ENCODE measurements around the gene ALCAM. TPM values are rescaled to one million over a fixed set of nuclear protein-coding genes. Genes with fewer than 3 reads are reported as not detected.

ALCAM gene
- total RNA-seq, 1 experiment from 2014 or later: 36.8 TPM

DNA sequence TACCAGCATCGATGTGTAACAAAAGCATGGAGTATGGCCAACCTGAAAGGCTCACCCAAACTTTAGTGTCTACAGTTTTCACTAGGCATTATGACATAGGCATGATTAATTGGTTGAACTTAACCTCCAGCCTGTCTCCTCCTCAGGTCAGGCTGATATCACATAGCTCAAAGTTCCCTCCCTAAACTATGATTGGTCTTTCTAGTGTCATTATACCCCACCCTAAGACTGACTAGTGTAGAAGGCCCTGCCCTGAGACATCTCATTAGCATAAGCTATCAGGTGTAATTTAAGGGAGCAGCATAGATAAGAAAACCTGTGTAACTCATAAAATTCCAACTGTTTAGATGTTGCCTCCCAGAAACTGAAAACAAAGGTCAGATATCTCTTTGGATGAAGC, 195.2 kb downstream of the ALCAM start:
- BruUV-seq (replicated peaks): no TSS peak
- Histone ChIP-seq H3K27me3 (replicated peaks; ENCODE audit: insufficient read depth, low read depth, low read length, poor library complexity) (no peaks in the 10 kb centered on the region), H3K36me3 (ENCODE audit: insufficient read depth, low read length, poor library complexity, severe bottlenecking) (no peaks in the 10 kb centered on the region), H3K9me3 (ENCODE audit: low read depth, low read length, poor library complexity, severe bottlenecking) (no peaks in the 10 kb centered on the region), H3K27ac (ENCODE audit: low read depth, low read length, poor library complexity, severe bottlenecking) (no peak overlapping the region), H3K4me1 (ENCODE audit: insufficient read depth, low read length, poor library complexity, severe bottlenecking) (no peaks in the 10 kb centered on the region), H3K4me3 (ENCODE audit: low read depth, low read length, poor library complexity, severe bottlenecking) (no peak overlapping the region)
- DNase-seq (ENCODE audit: low spot score): no peak
- intact Hi-C loops (cut with micrococcal nuclease; ENCODE audit: unreplicated experiment): no loop called here
- POLR2A ChIA-PET (ENCODE audit: low non-redundant PET): no interaction called here
- TF ChIP-seq EZH2 (IDR thresholded peaks at IDR 0.05; ENCODE audit: borderline replicate concordance, low read depth, low read length, poor library complexity, severe bottlenecking): no peak
- TF ChIP-seq, protein P1, sequence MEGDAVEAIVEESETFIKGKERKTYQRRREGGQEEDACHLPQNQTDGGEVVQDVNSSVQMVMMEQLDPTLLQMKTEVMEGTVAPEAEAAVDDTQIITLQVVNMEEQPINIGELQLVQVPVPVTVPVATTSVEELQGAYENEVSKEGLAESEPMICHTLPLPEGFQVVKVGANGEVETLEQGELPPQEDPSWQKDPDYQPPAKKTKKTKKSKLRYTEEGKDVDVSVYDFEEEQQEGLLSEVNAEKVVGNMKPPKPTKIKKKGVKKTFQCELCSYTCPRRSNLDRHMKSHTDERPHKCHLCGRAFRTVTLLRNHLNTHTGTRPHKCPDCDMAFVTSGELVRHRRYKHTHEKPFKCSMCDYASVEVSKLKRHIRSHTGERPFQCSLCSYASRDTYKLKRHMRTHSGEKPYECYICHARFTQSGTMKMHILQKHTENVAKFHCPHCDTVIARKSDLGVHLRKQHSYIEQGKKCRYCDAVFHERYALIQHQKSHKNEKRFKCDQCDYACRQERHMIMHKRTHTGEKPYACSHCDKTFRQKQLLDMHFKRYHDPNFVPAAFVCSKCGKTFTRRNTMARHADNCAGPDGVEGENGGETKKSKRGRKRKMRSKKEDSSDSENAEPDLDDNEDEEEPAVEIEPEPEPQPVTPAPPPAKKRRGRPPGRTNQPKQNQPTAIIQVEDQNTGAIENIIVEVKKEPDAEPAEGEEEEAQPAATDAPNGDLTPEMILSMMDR (conservative IDR thresholded peaks at IDR 0.05; ENCODE audit: low read depth, low read length): no peak
- CTCF ChIA-PET: no interaction called here

DNA sequence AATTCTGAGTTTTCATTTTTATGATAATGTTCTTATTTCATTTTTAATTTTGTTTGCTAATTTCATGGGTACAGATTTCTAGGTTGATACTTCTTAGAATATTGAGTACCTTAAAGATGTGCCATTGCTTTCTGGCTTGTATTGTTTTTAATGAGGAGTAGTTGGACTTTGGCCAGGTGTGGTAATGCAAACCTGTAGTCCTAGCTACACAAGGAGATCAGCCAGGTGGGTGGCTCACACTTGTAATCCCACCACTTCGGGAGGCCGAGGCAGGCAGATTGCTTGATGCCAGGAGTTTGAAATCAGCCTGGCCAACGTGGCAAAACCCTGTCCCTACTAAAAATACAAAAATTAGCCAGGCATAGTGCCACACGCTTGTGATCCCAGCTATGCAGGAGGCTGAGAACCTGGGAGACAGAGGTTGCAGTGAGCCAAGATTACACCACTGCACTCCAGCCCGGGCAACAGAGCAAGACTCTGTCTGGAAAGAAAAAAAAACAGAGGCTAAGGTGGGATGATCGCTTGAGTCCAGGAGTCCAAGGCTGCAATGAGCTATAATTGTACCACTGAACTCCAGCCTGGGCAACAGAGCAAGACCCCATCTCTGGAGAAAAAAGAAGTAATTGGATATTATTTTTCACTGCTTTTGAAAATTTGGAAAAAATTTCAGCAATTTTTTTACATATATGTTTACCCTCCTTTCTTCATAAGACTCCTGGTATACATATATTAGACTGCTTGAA, 198.0 kb downstream of the ALCAM start:
- CTCF ChIA-PET: no interaction called here
- Histone ChIP-seq H3K36me3 (ENCODE audit: insufficient read depth, low read length, poor library complexity, severe bottlenecking) (no peaks in the 10 kb centered on the region), H3K4me1 (ENCODE audit: insufficient read depth, low read length, poor library complexity, severe bottlenecking) (no peaks in the 10 kb centered on the region), H3K4me3 (ENCODE audit: low read depth, low read length, poor library complexity, severe bottlenecking) (no peak overlapping the region), H3K27me3 (replicated peaks; ENCODE audit: insufficient read depth, low read depth, low read length, poor library complexity) (no peaks in the 10 kb centered on the region), H3K9me3 (ENCODE audit: low read depth, low read length, poor library complexity, severe bottlenecking) (no peaks in the 10 kb centered on the region), H3K27ac (ENCODE audit: low read depth, low read length, poor library complexity, severe bottlenecking) (no peak overlapping the region)
- intact Hi-C loops (cut with micrococcal nuclease; ENCODE audit: unreplicated experiment): no loop called here
- no peak for TF ChIP-seq EZH2 (IDR thresholded peaks at IDR 0.05; ENCODE audit: borderline replicate concordance, low read depth, low read length, poor library complexity, severe bottlenecking)
- TF ChIP-seq, protein P1 (conservative IDR thresholded peaks at IDR 0.05; ENCODE audit: low read depth, low read length): no peak
- no peak for DNase-seq (ENCODE audit: low spot score)
- POLR2A ChIA-PET (ENCODE audit: low non-redundant PET): no interaction called here
- no TSS peak for BruUV-seq (replicated peaks)

DNA sequence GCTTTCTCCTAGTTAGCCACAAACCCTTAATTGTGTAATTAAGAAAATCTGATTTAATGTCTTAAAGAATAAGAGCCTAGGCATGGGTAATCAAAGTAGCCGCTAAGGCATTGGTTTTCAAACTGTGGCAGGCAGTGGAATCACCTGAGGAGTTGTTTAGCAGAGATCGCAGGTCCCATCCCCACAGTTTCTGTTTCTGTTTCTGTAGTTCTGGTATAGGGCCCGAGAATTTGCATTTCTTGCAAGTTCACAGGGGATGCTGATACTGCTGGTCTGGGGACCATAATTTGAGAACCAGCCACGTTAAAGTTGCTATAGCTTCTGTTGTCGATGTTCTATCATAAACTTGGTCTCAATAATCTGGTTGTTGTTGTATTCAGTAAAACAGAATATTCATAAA, 204.3 kb downstream of the ALCAM start:
- Histone ChIP-seq H3K27ac (ENCODE audit: low read depth, low read length, poor library complexity, severe bottlenecking) (no peak overlapping the region), H3K36me3 (ENCODE audit: insufficient read depth, low read length, poor library complexity, severe bottlenecking) (no peaks in the 10 kb centered on the region), H3K4me3 (ENCODE audit: low read depth, low read length, poor library complexity, severe bottlenecking) (no peak overlapping the region), H3K27me3 (replicated peaks; ENCODE audit: insufficient read depth, low read depth, low read length, poor library complexity) (no peaks in the 10 kb centered on the region), H3K9me3 (ENCODE audit: low read depth, low read length, poor library complexity, severe bottlenecking) (no peaks in the 10 kb centered on the region), H3K4me1 (ENCODE audit: insufficient read depth, low read length, poor library complexity, severe bottlenecking) (no peaks in the 10 kb centered on the region)
- TF ChIP-seq EZH2 (IDR thresholded peaks at IDR 0.05; ENCODE audit: borderline replicate concordance, low read depth, low read length, poor library complexity, severe bottlenecking): no peak
- TF ChIP-seq, protein P1 (conservative IDR thresholded peaks at IDR 0.05; ENCODE audit: low read depth, low read length): no peak
- no peak for DNase-seq (ENCODE audit: low spot score)
- intact Hi-C loops (cut with micrococcal nuclease; ENCODE audit: unreplicated experiment): no loop called here
- CTCF ChIA-PET: no interaction called here
- POLR2A ChIA-PET (ENCODE audit: low non-redundant PET): no interaction called here
- BruUV-seq (replicated peaks): no TSS peak
